Upper lobe of left lung (tissue), 6 donors: ENCODE data around the gene GAST. TPM values are rescaled to one million over a fixed set of nuclear protein-coding genes. Genes with fewer than 3 reads are reported as not detected.
"Not testable (repeated sequence)": the region's sequence is repeated elsewhere in the genome, so short reads cannot be mapped to it uniquely, and the experiment has no call there.

Experiments
- ATAC-seq, 2 donors: fragments of 200-7000 bp; cut with Tn5 transposase; one replicate each; pipeline ENCODE4 v1.9.1; 2022; ENCODE audit warnings: mild to moderate bottlenecking in 2 of 2, moderate library complexity in 2 of 2; ENCODE audit not compliant: low FRiP score in 2 of 2
- DNase-seq, 2 donors: peaks; one replicate each; pipeline ENCODE4 v3.0.0-alpha.2; 2019 to 2020
- H3K27ac ChIP-seq, 4 donors: fragments of 200-600 bp; sonication (generic); one replicate each; pipeline ENCODE4 v1.5.1; 2016 to 2019
- H3K27me3 ChIP-seq, 4 donors: fragments of 200-600 bp; sonication (generic); one replicate each; pipeline ENCODE4 v1.5.1; 2017 to 2019
- H3K36me3 ChIP-seq, 4 donors: fragments of 200-600 bp; sonication (generic); one replicate each; pipeline ENCODE4 v1.5.1; 2016 to 2019
- H3K4me1 ChIP-seq, 4 donors: fragments of 200-600 bp; sonication (generic); one replicate each; pipeline ENCODE4 v1.5.1; 2018 to 2019
- H3K4me3 ChIP-seq, 4 donors: fragments of 200-600 bp; sonication (generic); one replicate each; pipeline ENCODE4 v1.5.1; 2017 to 2019; ENCODE audit warnings: mild to moderate bottlenecking in 2 of 4, moderate library complexity in 1 of 4
- H3K9me3 ChIP-seq, 4 donors: fragments of 200-600 bp; sonication (generic); one replicate each; pipeline ENCODE4 v1.5.1; 2018 to 2019
- EP300 ChIP-seq, 4 donors: sonication (generic); formaldehyde crosslinking; IDR thresholded peaks; one replicate each; pipeline ENCODE4 v1.5.1; 2017; ENCODE audit warnings: antibody characterized with exemption in 4 of 4, control low read depth in 2 of 4
- POLR2A ChIP-seq, 4 donors: fragments of 450-650 bp; IDR thresholded peaks; one replicate each; pipeline ENCODE4 v1.5.1; 2016 to 2017; ENCODE audit warnings: antibody characterized with exemption in 4 of 4, mild to moderate bottlenecking in 2 of 4
- POLR2AphosphoS5 ChIP-seq, 2 donors: sonication (generic); formaldehyde crosslinking; IDR thresholded peaks; one replicate each; pipeline ENCODE4 v1.5.1; 2017; ENCODE audit warnings: antibody characterized with exemption in 2 of 2
- WGBS, 2 donors: methylation state at CpG; one replicate each; pipeline ENCODE4 v1.1.5; 2017 to 2018; 5-methylcytosine and 5-hydroxymethylcytosine counted together
- total RNA-seq, 6 donors: library from RNA; depleted of rRNA in 4 of 6; stranded (reverse); fragments of >200 nt in 4 of 6; gene quantifications; one replicate each; pipeline versions ENCODE4 v1.1.0 to v1.2.1, GENCODE V29; 2016 to 2021
- TF ChIP-seq, protein P1 (sequence below), 6 experiments: fragments of 450-650 bp in 4 of 6; fragments of 200-600 bp in 2 of 6; sonication (generic) in 2 of 6; IDR thresholded peaks; one replicate each; pipeline ENCODE4 v1.5.1; 2016 to 2019; ENCODE audit warnings: antibody characterized with exemption in 6 of 6
- donor health status: DM: no; HTN: no; CAD: no; lungs with moderate emphysema.
- donor health status: DM: no; HTN: yes; CAD: no; lungs with severe emphysema.

Gene GAST
- total RNA-seq, 6 donors from 2014 or later, result not detected

DNA sequence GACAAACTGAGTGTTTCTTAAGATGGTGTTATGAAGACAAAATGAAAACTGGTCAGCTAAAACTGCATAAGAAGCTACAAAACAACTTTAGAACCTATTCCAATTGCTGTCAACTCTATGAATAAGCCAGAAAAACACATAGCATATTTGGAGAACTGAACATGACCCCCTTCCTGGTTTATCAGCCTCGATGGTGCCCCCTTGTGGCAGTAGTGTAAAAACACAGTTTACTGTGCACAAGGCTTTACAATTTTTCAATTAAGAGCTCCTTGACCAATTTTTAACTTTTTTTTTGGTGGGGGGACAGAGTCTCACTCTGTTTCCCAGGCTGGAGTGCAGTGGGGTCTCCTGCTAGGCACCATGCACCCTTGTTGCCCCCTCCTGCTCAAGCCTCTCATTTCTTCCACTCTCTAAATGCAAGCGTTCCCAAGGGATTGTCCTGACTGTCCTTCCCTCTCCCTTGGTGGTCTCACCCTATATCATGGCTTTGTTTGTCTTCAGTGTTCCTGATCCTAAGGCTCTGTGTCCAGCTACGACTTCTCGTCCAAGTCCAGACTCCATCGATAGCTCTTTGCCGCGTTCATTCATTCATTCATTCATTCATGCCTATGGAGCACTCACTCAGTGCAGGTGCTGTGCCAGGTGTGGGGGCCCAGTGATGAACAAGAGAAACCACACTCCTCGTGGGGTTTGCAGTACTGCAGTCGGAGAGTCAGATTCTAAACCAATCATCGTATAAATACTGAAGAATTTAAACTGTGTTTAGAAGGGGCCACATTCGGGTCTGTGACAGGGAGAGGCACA, 16.0 kb upstream of the GAST start:
- Histone ChIP-seq H3K36me3 (peaks cover 27 to 47% (median 40%) of the 10 kb centered on the region in 4 donors), H3K9me3 (no peaks in the 10 kb centered on the region), H3K27ac (peak overlapping the region; percentile 10 to 66 (median 44)), H3K4me1 (peaks cover 29 to 38% (median 33%) of the 10 kb centered on the region in 4 donors), H3K4me3 (no peak overlapping the region), H3K27me3 (no peaks in the 10 kb centered on the region)
- ATAC-seq (peak; percentile 77), DNase-seq (peak in 1 of 2 donors; percentile 53)
- TF ChIP-seq, protein P1, sequence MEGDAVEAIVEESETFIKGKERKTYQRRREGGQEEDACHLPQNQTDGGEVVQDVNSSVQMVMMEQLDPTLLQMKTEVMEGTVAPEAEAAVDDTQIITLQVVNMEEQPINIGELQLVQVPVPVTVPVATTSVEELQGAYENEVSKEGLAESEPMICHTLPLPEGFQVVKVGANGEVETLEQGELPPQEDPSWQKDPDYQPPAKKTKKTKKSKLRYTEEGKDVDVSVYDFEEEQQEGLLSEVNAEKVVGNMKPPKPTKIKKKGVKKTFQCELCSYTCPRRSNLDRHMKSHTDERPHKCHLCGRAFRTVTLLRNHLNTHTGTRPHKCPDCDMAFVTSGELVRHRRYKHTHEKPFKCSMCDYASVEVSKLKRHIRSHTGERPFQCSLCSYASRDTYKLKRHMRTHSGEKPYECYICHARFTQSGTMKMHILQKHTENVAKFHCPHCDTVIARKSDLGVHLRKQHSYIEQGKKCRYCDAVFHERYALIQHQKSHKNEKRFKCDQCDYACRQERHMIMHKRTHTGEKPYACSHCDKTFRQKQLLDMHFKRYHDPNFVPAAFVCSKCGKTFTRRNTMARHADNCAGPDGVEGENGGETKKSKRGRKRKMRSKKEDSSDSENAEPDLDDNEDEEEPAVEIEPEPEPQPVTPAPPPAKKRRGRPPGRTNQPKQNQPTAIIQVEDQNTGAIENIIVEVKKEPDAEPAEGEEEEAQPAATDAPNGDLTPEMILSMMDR (IDR thresholded peaks at IDR 0.05), result peak; percentile 62 to 77 (median 70)
- TF ChIP-seq POLR2AphosphoS5 (IDR thresholded peaks at IDR 0.05), result no peak
- TF ChIP-seq POLR2A (IDR thresholded peaks at IDR 0.05), result no peak
- TF ChIP-seq EP300 (IDR thresholded peaks at IDR 0.05), result no peak
- WGBS, 2 donors, result 50 to 58% methylated on average over 11 of the region's 11 CpGs

DNA sequence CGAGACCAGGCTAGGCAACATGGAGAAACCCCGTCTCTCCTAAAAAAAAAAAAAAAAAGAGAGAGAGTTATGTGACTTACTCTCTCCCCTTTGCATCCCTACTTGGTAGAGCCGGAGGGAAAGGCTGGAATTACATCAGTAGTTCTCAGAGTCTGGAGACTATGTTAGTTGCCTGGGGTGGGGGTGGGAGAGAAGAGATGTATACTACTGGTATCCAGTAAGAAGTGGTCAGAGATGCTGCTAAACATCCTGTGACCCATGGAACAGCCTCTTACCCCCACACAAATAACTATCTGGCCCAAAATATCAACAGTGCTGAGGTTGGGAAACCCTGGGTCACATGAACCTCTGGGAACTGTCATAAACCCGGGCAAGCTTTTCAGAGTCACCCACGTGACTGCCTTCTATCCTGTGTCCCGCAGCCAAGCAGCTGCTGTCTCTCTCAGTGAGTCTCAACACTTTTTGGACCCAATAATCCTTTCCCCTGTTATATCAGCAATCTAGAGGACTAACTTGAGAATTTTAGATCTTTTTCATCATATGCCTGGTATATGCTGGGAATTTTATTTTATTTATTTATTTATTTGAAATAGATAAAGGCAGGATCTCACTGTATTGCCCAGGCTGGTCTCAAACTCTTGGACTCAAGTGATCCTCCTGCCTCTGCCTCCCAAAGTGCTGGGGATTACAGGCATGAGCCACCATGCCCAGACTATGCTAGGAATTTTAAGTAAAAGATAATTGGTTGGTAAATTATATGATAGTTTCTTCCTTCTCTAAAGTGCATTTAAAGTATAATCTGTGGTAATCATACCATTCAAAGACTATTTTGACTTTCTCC, 14.8 kb upstream of the GAST start:
- H3K27ac ChIP-seq, result peak overlapping the region in 3 of 4 donors; percentile 7 to 48 (median 41)
- no peak overlapping the region for H3K4me3 ChIP-seq
- 38 to 43% methylated on average over 6 of the region's 6 CpGs for WGBS, 2 donors
- H3K36me3 ChIP-seq, result peaks cover 15 to 35% (median 28%) of the 10 kb centered on the region in 4 donors
- ATAC-seq (peak; percentile 32 to 73), DNase-seq (peak in 1 of 2 donors; percentile 81)
- TF ChIP-seq, protein P1 (IDR thresholded peaks at IDR 0.05), result no peak
- TF ChIP-seq POLR2A (IDR thresholded peaks at IDR 0.05) (no peak), POLR2AphosphoS5 (IDR thresholded peaks at IDR 0.05) (peak in 1 of 2 donors; percentile 54), EP300 (IDR thresholded peaks at IDR 0.05) (peak in 1 of 4 donors; percentile 21)
- H3K27me3 ChIP-seq, result no peaks in the 10 kb centered on the region
- no peaks in the 10 kb centered on the region for H3K9me3 ChIP-seq
- H3K4me1 ChIP-seq, result peaks cover 18 to 26% (median 22%) of the 10 kb centered on the region in 4 donors

DNA sequence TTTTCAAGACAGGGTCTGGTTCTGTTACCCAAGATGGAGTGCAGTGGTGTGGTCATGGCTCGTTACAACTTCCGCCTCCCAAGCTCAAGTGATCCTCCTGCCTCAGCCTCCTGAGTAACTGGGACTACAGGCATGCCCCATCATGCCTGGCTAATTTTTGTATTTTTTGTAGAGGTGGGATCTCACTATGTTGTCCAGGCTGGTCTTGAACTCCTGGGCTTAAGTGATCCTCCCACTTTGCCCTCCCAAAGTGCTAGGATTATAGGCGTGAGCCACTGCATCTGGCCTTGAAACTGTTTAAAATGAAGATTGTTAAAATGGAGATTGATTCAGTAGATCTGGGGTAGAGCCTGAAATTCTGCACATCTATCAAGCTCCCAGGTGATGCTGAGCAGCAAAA, 11.3 kb upstream of the GAST start:
- ATAC-seq, H3K27ac ChIP-seq, DNase-seq, H3K36me3 ChIP-seq, H3K9me3 ChIP-seq, H3K27me3 ChIP-seq, H3K4me3 ChIP-seq: not testable (repeated sequence)
- WGBS, 2 donors, result 87 to 98% methylated on average over 3 of the region's 3 CpGs
- H3K4me1 ChIP-seq, result peaks cover 14 to 19% (median 17%) of the 10 kb centered on the region in 4 donors

DNA sequence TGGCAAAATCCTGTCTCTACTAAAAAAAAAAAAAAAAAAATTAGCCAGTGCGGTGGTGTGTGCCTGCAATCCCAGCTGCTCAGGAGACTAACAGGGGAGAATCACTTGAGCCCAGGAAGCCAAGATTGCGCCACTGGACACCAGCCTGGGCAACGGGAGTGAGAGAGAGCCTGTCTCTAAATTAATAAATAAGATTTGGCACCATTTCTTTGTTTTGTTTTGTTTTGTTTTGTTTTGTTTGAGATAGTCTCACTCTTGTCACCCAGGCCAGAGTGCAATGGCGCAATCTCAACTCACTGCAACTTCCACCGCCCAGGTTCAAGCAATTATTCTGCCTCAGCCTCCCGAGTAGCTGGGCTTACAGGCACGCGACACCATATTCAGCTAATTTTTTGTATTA, 9.4 kb upstream of the GAST start:
- H3K4me1 ChIP-seq, result peaks cover 0 to 2% (median under 1%) of the 10 kb centered on the region in 4 donors
- no peaks in the 10 kb centered on the region for H3K9me3 ChIP-seq
- H3K27ac ChIP-seq, result no peak overlapping the region
- 72 to 82% methylated on average over 8 of the region's 8 CpGs for WGBS, 2 donors
- ATAC-seq, result no peak
- no peaks in the 10 kb centered on the region for H3K36me3 ChIP-seq
- H3K27me3 ChIP-seq, result no peaks in the 10 kb centered on the region
- TF ChIP-seq EP300 (IDR thresholded peaks at IDR 0.05), result no peak
- no peak for TF ChIP-seq POLR2A (IDR thresholded peaks at IDR 0.05)
- TF ChIP-seq POLR2AphosphoS5 (IDR thresholded peaks at IDR 0.05), result no peak
- TF ChIP-seq, protein P1 (IDR thresholded peaks at IDR 0.05), result no peak
- DNase-seq, result no peak
- H3K4me3 ChIP-seq, result no peak overlapping the region
